Spleen (tissue), 11 donors: ENCODE data around the gene MCRIP1. TPM values are rescaled to one million over a fixed set of nuclear protein-coding genes. Genes with fewer than 3 reads are reported as not detected.

Source experiments
- DNase-seq: peaks from one replicate; pipeline ENCODE4 v3.0.0-alpha.2; 2020
- H3K27ac ChIP-seq, 8 donors: fragments of 200-600 bp; sonication (generic) in 7 of 8; 1 replicate in 4 of 8; 2 replicates in 4 of 8; pipeline versions ENCODE4 v1.5.0 to v1.8.0; 2016 to 2021; ENCODE audit warnings: inconsistent platforms in 4 of 8, mild to moderate bottlenecking in 4 of 8, moderate library complexity in 1 of 8
- H3K27me3 ChIP-seq, 7 donors: fragments of 200-600 bp; sonication (generic) in 6 of 7; replicated peaks in 1 of 7; 1 replicate in 4 of 7; 2 replicates in 3 of 7; pipeline versions ENCODE4 v1.5.0 to v1.8.0; 2016 to 2021; ENCODE audit warnings: inconsistent platforms in 3 of 7, mild to moderate bottlenecking in 1 of 7
- H3K36me3 ChIP-seq, 6 donors: fragments of 200-600 bp; sonication (generic) in 5 of 6; 1 replicate in 4 of 6; 2 replicates in 2 of 6; pipeline versions ENCODE4 v1.5.0 to v1.8.0; 2016 to 2021; ENCODE audit warnings: inconsistent platforms in 2 of 6
- H3K4me1 ChIP-seq, 6 donors: fragments of 200-600 bp; sonication (generic) in 5 of 6; 1 replicate in 3 of 6; 2 replicates in 3 of 6; pipeline versions ENCODE4 v1.5.0 to v1.8.0; 2016 to 2021; ENCODE audit warnings: inconsistent platforms in 3 of 6
- H3K4me3 ChIP-seq, 8 donors: fragments of 200-600 bp; sonication (generic) in 7 of 8; 1 replicate in 4 of 8; 2 replicates in 4 of 8; pipeline versions ENCODE4 v1.5.0 to v1.8.0; 2016 to 2021; ENCODE audit warnings: inconsistent platforms in 4 of 8, mild to moderate bottlenecking in 4 of 8, moderate library complexity in 2 of 8
- H3K9me3 ChIP-seq, 8 donors: fragments of 200-600 bp; sonication (generic) in 7 of 8; 1 replicate in 4 of 8; 2 replicates in 4 of 8; pipeline versions ENCODE4 v1.5.0 to v1.8.0; 2016 to 2021; ENCODE audit warnings: inconsistent platforms in 4 of 8
- CTCF ChIP-seq, 11 experiments: fragments of 200-600 bp in 7 of 11; fragments of 450-650 bp in 4 of 11; sonication (generic) in 4 of 11; IDR thresholded peaks in 8 of 11; conservative IDR thresholded peaks in 3 of 11; 1 replicate in 7 of 11; 2 replicates in 4 of 11; pipeline versions ENCODE4 v1.4.0 to v1.8.0; 2016 to 2021; ENCODE audit warnings: antibody characterized with exemption in 11 of 11, inconsistent platforms in 4 of 11, mild to moderate bottlenecking in 1 of 11
- POLR2A ChIP-seq, 3 donors: fragments of 450-650 bp; IDR thresholded peaks; one replicate each; pipeline ENCODE4 v1.5.1; 2017; ENCODE audit warnings: antibody characterized with exemption in 3 of 3, mild to moderate bottlenecking in 1 of 3
- POLR2AphosphoS5 ChIP-seq, 3 donors: sonication (generic); formaldehyde crosslinking; IDR thresholded peaks; one replicate each; pipeline ENCODE4 v1.5.1; 2017; ENCODE audit warnings: antibody characterized with exemption in 3 of 3
- WGBS, 5 donors: extraction: QIAGEN DNeasy Blood & Tissue Kit in 3 of 5; methylation state at CpG; one replicate each; pipeline versions ENCODE4 v1.1.5 to v1.1.7; 2013 to 2018; 5-methylcytosine and 5-hydroxymethylcytosine counted together
- intact Hi-C: fragments of 100-400 bp; cut with DNase I; formaldehyde crosslinking; loops from one replicate; pipeline ENCODE4 v1.15.0; 2023; ENCODE audit warnings: low total_unique reads
- polyA plus RNA-seq, 3 donors: library from polyadenylated mRNA; stranded (reverse); fragments of 200-250 nt; gene quantifications; one replicate each; pipeline ENCODE4 v1.2.1, GENCODE V29; 2013
- total RNA-seq, 7 donors: library from RNA; depleted of rRNA in 3 of 7; stranded (reverse); fragments of >200 nt in 3 of 7; fragmentation: NEBNext Ultra II Directional in 4 of 7; extraction: Animal tissue kit (Norgen Biotek cat#: 25700) in 4 of 7; gene quantifications; one replicate each; pipeline versions ENCODE4 v1.1.0 to v1.2.1, GENCODE V29; 2016 to 2021
- donor health status: healthy with polysubstance abuse.
- donor health status: DM: no; HTN: no; CAD: no; lungs with moderate emphysema.
- donor health status: DM: no; HTN: no; CAD: no.
- donor health status: Bipolar disorder and iron deficiency.
- donor health status: healthy.
- donor health status: DM: no; HTN: no; CAD: no.
- donor health status: DM: yes; HTN: yes; CAD: no.

MCRIP1 gene
- total and polyA plus RNA-seq, 10 donors = 47.5 to 182 (median 64.6) TPM

- Histone ChIP-seq H3K36me3 (no peaks in the 10 kb centered on the region), H3K27ac (no peak overlapping the region), H3K9me3 (no peaks in the 10 kb centered on the region), H3K4me1 (peaks cover 8 to 26% (median 21%) of the 10 kb centered on the region in 6 donors), H3K27me3 (peaks cover 0 to 80% (median 62%) of the 10 kb centered on the region in 7 donors), H3K4me3 (no peak overlapping the region)
- WGBS, 5 donors = 79 to 82% (median 80%) methylated on average over 7 to 9 of the region's 9 CpGs
- TF ChIP-seq POLR2A (IDR thresholded peaks at IDR 0.05) (no peak), CTCF (IDR thresholded peaks at IDR 0.05 in 8 of 11, conservative IDR thresholded peaks at IDR 0.05 in 3 of 11) (no peak), POLR2AphosphoS5 (IDR thresholded peaks at IDR 0.05) (no peak)
- DNase-seq = no peak
- intact Hi-C loops = no loop called here
These were observed 30.9 kb downstream of the MCRIP1 start for GRCh38 chr17:81802048-81802758.

DNA sequence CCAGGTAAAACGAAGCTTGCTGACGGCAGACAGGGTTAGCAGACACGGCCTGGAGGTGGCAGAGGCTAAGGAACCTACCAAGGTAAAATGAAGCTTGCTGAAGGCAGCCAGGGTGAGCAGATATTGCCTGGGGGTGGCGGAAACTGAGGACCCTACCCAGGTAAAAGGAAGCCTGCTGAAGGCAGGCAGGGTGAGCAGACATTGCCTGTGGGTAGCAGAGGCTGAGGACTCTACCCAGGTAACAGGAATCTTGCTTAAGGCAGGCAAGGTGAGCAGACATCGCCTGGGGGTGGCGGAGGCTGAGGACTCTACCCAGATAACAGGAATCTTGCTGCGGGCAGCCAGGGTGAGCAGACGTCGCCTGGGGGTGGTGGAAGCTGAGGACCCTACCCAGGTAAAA lies 31.8 kb downstream of the MCRIP1 start:
- intact Hi-C loops = no loop called here
- Histone ChIP-seq H3K4me3 (no peak overlapping the region), H3K9me3 (no peaks in the 10 kb centered on the region), H3K27me3 (peaks cover 0 to 71% (median 55%) of the 10 kb centered on the region in 7 donors), H3K36me3 (no peaks in the 10 kb centered on the region), H3K27ac (no peak overlapping the region), H3K4me1 (peaks cover 8 to 26% (median 21%) of the 10 kb centered on the region in 6 donors)
- DNase-seq = no peak
- TF ChIP-seq POLR2A (IDR thresholded peaks at IDR 0.05) (no peak), CTCF (IDR thresholded peaks at IDR 0.05 in 8 of 11, conservative IDR thresholded peaks at IDR 0.05 in 3 of 11) (no peak), POLR2AphosphoS5 (IDR thresholded peaks at IDR 0.05) (no peak)
- WGBS, 5 donors = 80 to 90% (median 90%) methylated on average over 9 of the region's 9 CpGs

DNA sequence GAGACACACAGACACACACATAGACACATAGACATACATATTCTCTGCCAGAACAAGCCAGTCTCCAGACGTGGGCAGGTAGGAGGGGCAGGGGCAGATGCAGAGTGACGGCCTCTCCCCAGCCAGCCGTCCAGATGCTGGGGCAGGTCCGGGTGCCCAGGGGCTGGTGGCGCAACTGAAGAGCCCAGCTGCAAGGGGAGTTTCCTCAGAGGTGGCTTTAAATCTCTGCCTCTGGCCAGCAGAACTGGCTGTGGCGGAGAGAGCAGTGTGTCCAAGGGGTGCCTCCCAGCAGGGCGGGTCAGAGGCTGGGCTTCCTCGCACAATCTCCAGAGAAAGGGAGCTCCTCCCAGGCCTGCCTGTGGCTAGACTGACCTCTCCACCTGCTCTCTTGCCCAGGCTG lies 38.6 kb downstream of the MCRIP1 start:
- Histone ChIP-seq H3K9me3 (no peaks in the 10 kb centered on the region), H3K27ac (no peak overlapping the region), H3K4me1 (no peaks in the 10 kb centered on the region), H3K4me3 (no peak overlapping the region), H3K27me3 (peaks cover 0 to 25% (median 0%) of the 10 kb centered on the region in 7 donors), H3K36me3 (no peaks in the 10 kb centered on the region)
- TF ChIP-seq CTCF (IDR thresholded peaks at IDR 0.05 in 8 of 11, conservative IDR thresholded peaks at IDR 0.05 in 3 of 11) = no peak
- TF ChIP-seq POLR2AphosphoS5 (IDR thresholded peaks at IDR 0.05) = no peak
- TF ChIP-seq POLR2A (IDR thresholded peaks at IDR 0.05) = no peak
- intact Hi-C loops = no loop called here
- DNase-seq = no peak
- WGBS, 5 donors = 38 to 51% (median 45%) methylated on average over 6 to 8 of the region's 8 CpGs

DNA sequence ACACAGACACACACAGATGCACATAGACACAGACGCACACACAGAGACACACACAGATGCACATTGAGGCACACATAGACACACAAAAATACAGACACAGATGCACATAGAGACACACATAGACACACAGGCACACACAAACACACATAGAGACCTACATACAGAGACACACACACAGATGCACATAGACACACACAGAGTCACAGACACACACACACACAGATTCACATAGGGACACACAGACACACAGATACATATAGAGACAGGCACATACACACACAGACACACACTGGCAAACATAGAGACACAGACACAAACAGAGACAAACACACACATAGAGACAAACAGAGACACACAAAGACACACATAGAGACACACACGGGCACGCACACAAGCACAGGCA lies 39.0 kb downstream of the MCRIP1 start:
- H3K27ac ChIP-seq = no peak overlapping the region

More for the DNA sequence above, 39.0 kb downstream of the MCRIP1 start:
- Histone ChIP-seq H3K4me3 (no peak overlapping the region), H3K27me3 (peaks cover 0 to 22% (median 0%) of the 10 kb centered on the region in 7 donors), H3K4me1 (no peaks in the 10 kb centered on the region), H3K9me3 (no peaks in the 10 kb centered on the region), H3K36me3 (no peaks in the 10 kb centered on the region)
- 91 to 95% (median 94%) methylated on average over 3 of the region's 3 CpGs for WGBS, 5 donors
- intact Hi-C loops = no loop called here
- DNase-seq = no peak
- TF ChIP-seq POLR2AphosphoS5 (IDR thresholded peaks at IDR 0.05) (no peak), CTCF (IDR thresholded peaks at IDR 0.05 in 8 of 11, conservative IDR thresholded peaks at IDR 0.05 in 3 of 11) (no peak), POLR2A (IDR thresholded peaks at IDR 0.05) (no peak)
